Fibroblast of skin of left quadriceps (primary cell): ENCODE measurements around the gene RBMS1.

Source experiments
- DNase-seq, 2 experiments: peaks; one replicate each; pipeline ENCODE4 v3.0.0-alpha.2; 2013; ENCODE audit warnings: low read depth in 2 of 2

The RBMS1 gene

GRCh38 chr2:160362018-160362417, 131.6 kb downstream of the RBMS1 start:
- no peak for DNase-seq

GRCh38 chr2:160360089-160360757, 133.4 kb downstream of the RBMS1 start:
- no peak for DNase-seq

GRCh38 chr2:160358046-160358445, 135.6 kb downstream of the RBMS1 start:
- DNase-seq, result peak; percentile 54 to 56

GRCh38 chr2:160356485-160356884, 137.1 kb downstream of the RBMS1 start:
- no peak for DNase-seq

- no peak for DNase-seq
Measured at GRCh38 chr2:160355080-160355479, 138.5 kb downstream of the RBMS1 start.

GRCh38 chr2:160354677-160355076, 138.9 kb downstream of the RBMS1 start:
- no peak for DNase-seq

- DNase-seq, result no peak
Measured at GRCh38 chr2:160353813-160354212, 139.8 kb downstream of the RBMS1 start.

- no peak for DNase-seq
Measured at GRCh38 chr2:160353166-160353565, 140.4 kb downstream of the RBMS1 start.

- DNase-seq, result no peak
Measured at GRCh38 chr2:160352500-160352899, 141.1 kb downstream of the RBMS1 start.

- DNase-seq, result no peak
Measured at GRCh38 chr2:160351956-160352355, 141.7 kb downstream of the RBMS1 start.

- no peak for DNase-seq
Measured at GRCh38 chr2:160349306-160349705, 144.3 kb downstream of the RBMS1 start.

GRCh38 chr2:160347269-160347863, 146.2 kb downstream of the RBMS1 start:
- no peak for DNase-seq

GRCh38 chr2:160345071-160345764, 148.4 kb downstream of the RBMS1 start:
- DNase-seq, result no peak

GRCh38 chr2:160343404-160343803, 150.2 kb downstream of the RBMS1 start:
- no peak for DNase-seq

GRCh38 chr2:160339726-160340125, 153.9 kb downstream of the RBMS1 start:
- DNase-seq, result no peak

GRCh38 chr2:160338901-160339685, 154.5 kb downstream of the RBMS1 start:
- no peak for DNase-seq

GRCh38 chr2:160337728-160338127, 155.9 kb downstream of the RBMS1 start:
- no peak for DNase-seq

- DNase-seq, result no peak
Measured at GRCh38 chr2:160336635-160337034, 157.0 kb downstream of the RBMS1 start.

GRCh38 chr2:160336105-160336504, 157.5 kb downstream of the RBMS1 start:
- no peak for DNase-seq

GRCh38 chr2:160335441-160335840, 158.2 kb downstream of the RBMS1 start:
- DNase-seq, result no peak

- peak; percentile 67 to 74 for DNase-seq
Measured at GRCh38 chr2:160334028-160334741, 159.4 kb downstream of the RBMS1 start.
